HepG2 (cell line): Measurements from ENCODE around the gene CTNNA3.

Experiments used
- ARID2 ChIP-seq: sonication (generic); formaldehyde crosslinking; IDR thresholded peaks from 2 replicates; pipeline ENCODE4 v1.8.1; 2022; ENCODE audit warnings: mild to moderate bottlenecking, missing genetic modification reagents, borderline replicate concordance
- ARNT ChIP-seq: fragments of 450-650 bp; IDR thresholded peaks from 2 replicates; pipeline ENCODE4 v1.6.1; 2017
- ASH2L ChIP-seq: fragments of 300-600, 200-600 bp; sonication (generic); IDR thresholded peaks from 2 replicates; pipeline ENCODE4 v1.7.0; 2017; ENCODE audit warnings: low read depth, mild to moderate bottlenecking, moderate library complexity, mixed read lengths, low read length; ENCODE audit not compliant: insufficient read length
- CBX5 ChIP-seq: sonication (generic); formaldehyde crosslinking; IDR thresholded peaks from 2 replicates; pipeline ENCODE4 v1.4.0; 2020; ENCODE audit warnings: missing genetic modification reagents, borderline replicate concordance
- CTCF ChIP-seq: sonication (generic); formaldehyde crosslinking; IDR thresholded peaks from 2 replicates; pipeline ENCODE4 v1.5.0; 2020; ENCODE audit warnings: mild to moderate bottlenecking, missing genetic modification reagents, moderate library complexity
- EP300 ChIP-seq, 3 experiments: sonication (generic) in 1 of 3; formaldehyde crosslinking in 1 of 3; IDR thresholded peaks; 2 replicates each; pipeline versions ENCODE4 v1.5.1 to v1.6.1; 2011 to 2020; ENCODE audit warnings: low read depth in 2 of 3, low read length in 2 of 3, borderline replicate concordance in 1 of 3, improper control_type of control experiment in 1 of 3, mild to moderate bottlenecking in 1 of 3, missing genetic modification reagents in 1 of 3, moderate library complexity in 1 of 3
- FOXO4 ChIP-seq: sonication (generic); formaldehyde crosslinking; conservative IDR thresholded peaks from 2 replicates; pipeline ENCODE4 v1.8.1; 2023; ENCODE audit warnings: missing genetic modification reagents
- JUN ChIP-seq: sonication (generic); formaldehyde crosslinking; IDR thresholded peaks from 2 replicates; pipeline ENCODE4 v1.4.0; 2020; ENCODE audit warnings: mild to moderate bottlenecking, missing genetic modification reagents
- NFIB ChIP-seq: sonication (generic); formaldehyde crosslinking; IDR thresholded peaks from 2 replicates; pipeline ENCODE4 v1.9.0; 2021; ENCODE audit warnings: missing genetic modification reagents, mild to moderate bottlenecking, borderline replicate concordance
- REPIN1 ChIP-seq: sonication (generic); formaldehyde crosslinking; IDR thresholded peaks from 2 replicates; pipeline ENCODE4 v1.8.0; 2022; ENCODE audit warnings: missing genetic modification reagents, low read depth, mild to moderate bottlenecking, borderline replicate concordance
- RFX5 ChIP-seq: IDR thresholded peaks from 2 replicates; pipeline ENCODE4 v1.6.1; 2011; ENCODE audit warnings: low read depth, low read length, improper control_type of control experiment
- SIN3A ChIP-seq: IDR thresholded peaks from 2 replicates; pipeline ENCODE4 v1.6.1; 2011; ENCODE audit warnings: low read depth, mild to moderate bottlenecking, control low read depth, low read length, borderline replicate concordance
- TAF1 ChIP-seq: sonication (generic); formaldehyde crosslinking; IDR thresholded peaks from 2 replicates; pipeline ENCODE4 v1.4.0; 2020; ENCODE audit warnings: missing genetic modification reagents
- ZNF703 ChIP-seq: sonication (generic); formaldehyde crosslinking; IDR thresholded peaks from 2 replicates; pipeline ENCODE4 v1.5.1; 2020; ENCODE audit warnings: missing genetic modification reagents, mild to moderate bottlenecking, moderate library complexity, borderline replicate concordance

GRCh38 chr10:66513504-66513903, 1182.5 kb downstream of the CTNNA3 start:
- TF ChIP-seq JUN (CRISPR knock-in tag) (no peak), ZNF703 (CRISPR knock-in tag) (no peak), SIN3A (no peak), NFIB (no peak), REPIN1 (CRISPR knock-in tag) (no peak), TAF1 (no peak), ARNT (no peak), ARID2 (CRISPR knock-in tag) (no peak), EP300 (IDR thresholded peaks at IDR 0.05; ENCODE audit: low read depth in 2 of 2, low read length in 2 of 2) (no peak), EP300 (CRISPR knock-in tag; IDR thresholded peaks at IDR 0.05; ENCODE audit: borderline replicate concordance) (no peak), RFX5 (no peak), CTCF (CRISPR knock-in tag) (no peak), ASH2L (no peak), CBX5 (CRISPR knock-in tag) (no peak), FOXO4 (no peak)
